NCI-H524 treated with DMSO at 0.1 percent for 48 hours (cell line): Measurements from ENCODE around the gene HOXB7.

ENCODE experiments used
- DNase-seq: peaks from one replicate; lab custom pipeline; 2025; lab: John Stamatoyannopoulos, UW

The HOXB7 gene

DNA sequence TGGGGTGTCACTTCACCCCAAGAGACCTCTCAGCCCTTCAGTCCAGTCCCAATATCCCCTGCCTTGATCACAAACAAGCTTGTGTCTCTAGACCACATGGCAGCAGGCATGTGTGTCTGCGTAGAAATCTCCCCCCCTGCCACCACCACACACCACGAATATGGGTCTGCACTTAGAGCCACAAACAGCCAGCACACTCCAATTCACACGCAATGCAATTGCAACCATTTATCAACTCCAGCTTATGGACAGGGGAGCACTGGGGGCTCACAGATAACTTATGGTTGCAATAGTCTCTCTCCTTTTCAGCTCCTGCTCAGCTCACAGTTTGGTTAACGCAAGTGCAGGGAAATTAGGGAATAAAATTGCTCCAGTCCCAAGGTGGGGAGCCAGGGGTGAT lies 12.8 kb upstream of the HOXB7 start:
- no peak for DNase-seq

DNA sequence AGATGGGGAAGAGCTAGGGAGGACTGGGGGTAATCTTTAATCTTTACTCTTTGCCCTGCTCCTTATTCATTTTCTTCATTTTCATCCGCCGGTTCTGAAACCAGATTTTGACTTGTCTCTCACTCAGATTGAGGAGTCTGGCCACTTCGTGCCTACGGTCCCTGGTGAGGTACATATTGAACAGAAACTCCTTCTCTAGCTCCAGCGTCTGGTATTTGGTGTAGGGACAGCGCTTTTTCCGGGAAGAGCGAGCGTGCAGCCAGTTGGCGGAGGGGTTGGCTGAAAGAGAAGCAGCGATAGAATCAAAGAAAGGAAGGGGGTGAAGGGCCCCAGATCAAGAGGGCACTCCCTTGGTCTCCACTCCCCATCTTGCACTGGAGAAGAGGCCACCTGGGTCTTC lies 12.0 kb upstream of the HOXB7 start:
- no peak for DNase-seq

DNA sequence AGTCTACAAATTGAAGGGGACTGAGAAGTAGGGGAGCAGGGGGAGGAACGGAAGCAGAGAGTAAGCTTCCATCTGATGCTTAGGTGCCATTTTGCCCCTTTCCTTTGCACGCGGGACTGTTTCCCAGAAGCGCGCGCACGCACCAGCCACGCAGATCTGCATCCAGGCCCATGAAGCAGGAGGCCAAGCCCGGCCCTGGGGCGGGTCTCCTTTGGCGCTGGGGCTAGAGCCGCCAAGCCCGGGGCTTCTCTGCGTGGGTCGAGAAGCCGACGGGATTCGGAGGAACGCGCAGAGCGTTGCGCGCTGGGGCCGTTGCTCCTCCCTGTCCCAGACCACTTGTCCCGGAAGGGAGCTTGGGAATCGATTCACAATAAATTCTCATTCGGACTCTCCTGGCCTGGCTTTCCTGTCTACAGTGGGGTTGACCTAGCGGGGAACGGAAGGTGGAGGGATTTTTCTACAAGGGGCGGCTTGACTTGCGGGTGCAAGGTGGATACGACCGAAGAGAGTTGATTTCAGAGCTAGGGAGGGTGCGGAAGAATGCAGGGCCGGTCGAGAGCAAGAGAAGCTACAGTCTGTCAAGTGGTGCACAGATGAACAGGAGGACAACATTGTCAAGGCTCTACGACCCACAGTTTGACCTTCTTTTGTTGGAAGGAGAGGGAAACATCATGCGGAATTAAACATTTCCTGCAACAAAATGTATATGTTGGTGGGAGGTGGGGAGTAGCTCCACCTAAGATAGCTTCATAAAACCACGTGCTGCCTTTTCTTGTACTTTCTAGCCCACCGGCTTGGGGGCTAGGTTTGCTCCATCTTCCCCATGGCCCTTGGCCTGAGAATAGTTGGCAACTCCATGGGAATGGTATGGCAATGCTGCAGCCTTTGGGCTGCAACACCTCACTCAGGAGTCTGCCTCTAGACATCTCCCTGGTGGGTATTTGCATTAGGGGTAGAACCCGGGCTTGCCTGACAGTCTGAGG lies 10.9 kb upstream of the HOXB7 start:
- DNase-seq = no peak

DNA sequence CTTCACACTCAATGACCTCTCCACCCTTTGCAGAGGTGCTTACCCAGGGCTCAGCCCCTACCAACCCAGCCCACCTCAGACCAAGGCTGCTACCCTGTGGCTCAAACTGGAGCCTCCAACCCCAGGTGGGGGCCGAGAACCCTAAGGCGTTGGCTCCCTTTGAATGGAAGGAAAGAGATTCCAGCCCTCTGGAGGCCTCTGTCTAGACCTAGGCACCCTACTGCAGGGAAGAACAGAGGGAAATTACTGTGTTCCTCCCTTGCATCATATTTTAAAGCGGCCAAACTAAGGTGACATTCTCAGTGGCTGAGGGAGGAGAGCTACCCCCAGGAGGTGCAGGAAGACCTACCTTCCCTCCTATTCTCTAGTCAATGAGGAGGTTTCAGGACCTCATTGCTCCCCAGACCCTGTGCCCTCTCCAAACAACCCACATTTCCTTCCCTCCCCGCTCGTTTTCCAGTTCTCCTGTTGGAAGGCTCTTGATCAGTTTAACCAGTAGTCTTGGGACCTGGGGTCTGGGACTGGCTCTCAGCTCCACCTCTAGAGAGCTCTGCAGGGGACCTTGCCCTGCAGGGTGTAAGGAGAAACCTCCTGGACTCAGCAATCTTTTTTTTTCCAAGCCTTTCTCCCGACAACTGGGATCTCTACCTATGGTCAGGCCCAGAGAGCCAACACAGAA lies 9.8 kb upstream of the HOXB7 start:
- no peak for DNase-seq

DNA sequence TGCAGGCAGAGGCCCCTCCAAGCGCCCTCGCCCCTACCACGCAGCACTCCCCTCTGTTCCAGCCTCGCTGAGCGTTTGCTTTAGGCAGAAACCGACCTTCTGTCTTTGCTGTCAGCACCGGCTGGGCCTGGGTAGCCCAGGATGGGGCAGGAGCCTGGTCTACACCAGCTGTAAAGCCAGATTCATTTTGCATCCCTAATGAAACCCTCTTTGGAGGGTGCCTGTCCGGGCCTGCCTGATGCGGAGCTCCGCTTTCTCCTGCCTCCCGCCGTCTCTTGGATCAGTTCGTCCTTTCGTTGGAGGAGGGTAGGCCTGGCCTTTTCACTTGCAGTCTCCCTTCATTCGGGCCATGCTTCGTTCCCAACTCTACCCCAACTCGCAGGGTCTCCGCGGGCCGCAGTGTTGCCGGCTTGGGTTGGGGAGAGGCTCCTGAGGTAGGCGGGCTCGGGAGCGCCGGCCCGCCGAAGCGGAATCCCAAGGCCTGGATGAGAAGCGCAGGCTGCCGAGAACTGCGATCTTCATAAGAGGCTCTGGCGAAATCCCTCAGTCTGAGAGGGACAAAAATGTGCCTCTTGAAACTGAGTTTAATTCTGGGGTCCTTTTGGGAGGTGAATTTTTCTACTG lies 9.1 kb upstream of the HOXB7 start:
- DNase-seq = no peak

DNA sequence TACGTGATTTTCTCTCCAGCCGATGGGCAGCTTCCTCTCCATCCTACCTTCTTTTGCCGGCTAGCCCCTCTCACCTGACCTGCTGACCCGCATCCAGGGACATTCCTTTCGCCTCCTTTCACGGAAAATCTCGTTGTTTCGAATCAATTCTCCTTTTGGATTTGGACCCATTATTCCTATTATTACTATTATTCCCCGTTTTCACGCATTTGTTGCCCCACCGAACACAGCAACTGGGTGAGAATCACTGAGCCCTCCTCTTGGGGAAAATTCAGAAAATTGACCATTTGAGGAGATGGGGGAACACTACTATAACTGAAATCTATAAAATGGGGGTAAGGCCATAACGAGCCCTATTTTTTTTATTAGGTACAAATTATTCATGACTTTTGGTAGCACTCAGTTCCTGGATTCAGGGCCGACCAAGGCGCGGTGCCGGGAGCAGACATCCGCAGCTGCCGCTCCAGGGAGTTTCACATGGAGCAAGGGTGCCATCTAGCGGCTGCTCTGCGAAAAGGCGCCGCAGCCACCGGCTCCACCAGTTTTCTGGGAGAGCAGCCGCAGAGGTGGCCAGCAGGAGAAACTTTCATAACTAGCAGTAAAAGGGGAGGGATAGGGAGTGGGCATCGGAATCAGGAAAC lies 7.6 kb upstream of the HOXB7 start:
- DNase-seq = no peak

DNA sequence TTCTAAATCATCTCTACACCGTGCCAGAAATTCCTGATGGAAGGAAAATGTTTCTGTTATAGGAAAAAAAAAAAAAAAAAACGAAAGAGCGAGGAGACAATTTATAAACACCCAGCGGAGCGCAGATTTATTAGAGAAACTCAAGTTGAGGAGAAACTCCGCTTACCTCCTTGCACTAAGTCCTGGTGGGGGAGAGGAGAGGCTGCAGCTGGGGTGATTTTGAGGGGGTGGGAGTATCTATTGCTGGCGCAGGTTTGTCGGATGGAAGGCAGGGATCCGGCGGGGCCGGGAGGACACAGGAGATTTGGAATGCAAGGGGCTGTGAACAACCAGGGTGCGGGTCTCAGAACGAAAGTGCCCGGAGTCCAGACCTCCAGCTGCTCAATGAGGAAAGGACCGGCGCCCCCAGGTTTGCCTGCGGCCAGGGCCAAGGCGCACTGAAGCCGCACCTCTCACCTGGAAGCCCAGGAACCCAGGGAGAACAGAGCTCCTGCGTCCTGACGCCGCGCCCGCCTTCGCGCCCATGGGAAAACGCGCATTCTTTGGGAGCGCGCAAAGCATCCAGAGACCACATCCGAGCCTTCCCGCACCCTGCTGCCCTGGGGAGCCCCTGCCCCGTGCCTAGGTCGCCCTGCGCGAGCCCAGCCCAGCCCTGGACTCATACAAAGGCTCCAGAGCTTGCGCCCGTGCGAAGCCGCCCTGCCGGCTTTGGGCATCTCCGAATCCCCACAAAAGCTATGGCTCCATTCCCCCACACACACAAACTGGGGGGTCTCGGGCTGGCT lies 6.8 kb upstream of the HOXB7 start:
- no peak for DNase-seq

DNA sequence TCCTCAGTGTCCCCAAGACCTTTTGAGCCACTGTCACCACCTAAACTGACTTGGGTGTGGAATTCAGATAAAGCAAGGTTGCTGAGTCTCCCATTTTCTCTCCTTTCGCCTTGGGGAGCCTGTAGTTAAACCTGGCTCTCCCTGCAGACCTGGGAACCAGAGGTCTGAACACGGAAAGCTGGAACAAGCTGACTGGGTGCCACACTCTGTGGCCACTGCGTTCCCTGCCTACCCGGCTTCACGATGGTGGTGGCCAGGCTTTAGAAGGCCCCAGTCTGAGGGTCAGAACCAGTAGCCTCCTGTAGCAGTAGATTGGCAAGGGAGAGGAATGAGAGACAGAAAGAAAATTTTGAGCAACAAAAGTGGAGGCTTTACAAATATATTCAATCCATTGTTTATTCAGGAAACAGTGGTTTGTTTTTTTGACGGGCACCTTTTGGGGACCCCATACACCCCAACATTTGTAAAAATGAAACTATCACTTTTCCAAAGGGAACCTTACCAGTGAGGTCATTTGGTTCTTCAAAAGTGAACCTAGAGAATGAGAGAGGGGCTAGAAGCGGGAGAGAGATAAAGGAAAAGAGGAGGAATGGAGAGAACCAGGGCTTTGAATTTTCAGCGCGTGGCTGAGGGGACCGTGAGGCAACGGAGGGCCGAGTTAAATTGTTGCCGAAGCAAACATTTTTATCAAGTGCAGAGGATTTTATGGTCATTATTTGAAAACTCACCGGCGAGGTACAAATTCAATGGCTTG lies 6.1 kb upstream of the HOXB7 start:
- no peak for DNase-seq

DNA sequence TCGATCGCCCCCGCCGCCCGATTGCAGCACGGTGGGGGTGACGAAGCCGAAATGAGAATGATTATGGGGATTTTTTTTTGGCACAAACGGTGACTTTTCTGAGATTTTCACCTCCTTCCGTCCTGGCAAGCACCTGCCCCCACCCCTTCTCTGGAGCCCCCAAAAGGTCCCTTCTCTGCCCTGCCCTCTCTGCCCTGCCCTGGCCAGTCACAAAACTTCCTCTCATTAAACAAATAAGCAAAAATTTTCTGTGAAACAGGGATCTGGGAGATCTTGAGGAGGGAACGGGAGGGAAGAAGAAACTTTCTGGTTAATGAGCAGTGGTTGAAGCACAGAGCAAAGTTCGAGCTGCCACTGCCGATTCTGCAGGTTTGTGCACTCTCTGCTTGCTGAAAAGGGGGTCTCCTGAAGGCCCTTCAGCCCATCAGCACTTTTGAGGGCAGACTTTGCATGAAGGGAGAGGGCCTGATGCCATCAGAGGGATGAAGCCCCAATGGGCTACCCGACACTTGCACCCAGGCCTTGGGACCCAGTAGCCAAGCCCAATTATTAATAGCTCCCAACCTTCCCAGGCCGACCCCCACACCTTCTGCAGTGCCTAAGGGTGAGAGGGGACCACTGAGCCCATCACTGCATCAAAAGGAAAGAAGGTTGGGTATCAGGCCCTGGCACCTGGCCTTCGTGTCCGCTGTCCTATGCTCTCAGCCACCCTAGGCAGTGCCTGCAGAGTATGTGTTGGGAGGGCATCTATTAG lies 5.3 kb upstream of the HOXB7 start:
- no peak for DNase-seq

DNA sequence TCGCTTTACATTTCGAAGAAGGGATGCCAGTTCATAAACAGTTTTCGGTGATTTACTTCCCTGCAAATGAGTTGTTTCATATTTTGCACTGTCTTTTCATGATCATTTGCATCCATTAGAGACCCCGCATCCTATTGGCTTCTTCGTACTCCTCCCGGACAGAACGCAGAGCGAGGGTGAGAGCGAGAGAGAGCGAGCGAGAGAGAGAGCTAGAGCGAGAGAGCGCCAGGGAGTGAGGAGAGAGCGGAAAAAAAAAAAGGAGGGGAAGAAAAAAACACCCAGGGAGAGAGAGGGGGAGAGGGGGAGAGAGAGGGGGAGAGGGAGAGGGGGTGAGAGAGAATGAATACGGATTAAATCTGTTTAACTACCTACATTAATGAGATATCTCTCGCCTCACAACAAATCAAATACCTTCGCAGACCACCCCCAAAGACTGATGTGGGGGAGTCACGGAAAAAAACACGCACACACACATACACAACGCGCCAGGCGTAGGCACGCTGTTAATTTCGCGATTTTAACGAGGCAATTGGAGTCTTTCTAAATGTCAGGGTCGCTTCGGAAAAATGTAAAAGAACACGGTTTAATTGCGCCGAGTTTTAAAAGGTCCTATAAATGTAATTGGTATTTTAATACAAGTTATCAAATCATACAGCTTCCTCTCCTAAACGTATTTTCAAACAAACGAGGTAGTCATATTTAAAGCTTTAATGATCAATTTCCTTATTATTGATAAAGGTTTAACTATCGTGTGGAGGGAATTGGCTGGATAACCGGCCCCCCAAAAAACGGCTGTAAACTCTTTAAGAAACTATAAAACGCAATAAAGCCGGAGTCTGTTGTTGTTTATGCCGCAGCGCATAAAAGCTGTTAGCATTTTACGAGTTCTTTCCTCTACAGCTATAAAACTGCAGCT lies 4.5 kb upstream of the HOXB7 start, which contains the start of gene HOXB8:
TSS of gene HOXB8 (minus strand) at position 246 of the 916 bp plus-strand sequence. CDS start 588 bp downstream, outside the sequence.
- no peak for DNase-seq

DNA sequence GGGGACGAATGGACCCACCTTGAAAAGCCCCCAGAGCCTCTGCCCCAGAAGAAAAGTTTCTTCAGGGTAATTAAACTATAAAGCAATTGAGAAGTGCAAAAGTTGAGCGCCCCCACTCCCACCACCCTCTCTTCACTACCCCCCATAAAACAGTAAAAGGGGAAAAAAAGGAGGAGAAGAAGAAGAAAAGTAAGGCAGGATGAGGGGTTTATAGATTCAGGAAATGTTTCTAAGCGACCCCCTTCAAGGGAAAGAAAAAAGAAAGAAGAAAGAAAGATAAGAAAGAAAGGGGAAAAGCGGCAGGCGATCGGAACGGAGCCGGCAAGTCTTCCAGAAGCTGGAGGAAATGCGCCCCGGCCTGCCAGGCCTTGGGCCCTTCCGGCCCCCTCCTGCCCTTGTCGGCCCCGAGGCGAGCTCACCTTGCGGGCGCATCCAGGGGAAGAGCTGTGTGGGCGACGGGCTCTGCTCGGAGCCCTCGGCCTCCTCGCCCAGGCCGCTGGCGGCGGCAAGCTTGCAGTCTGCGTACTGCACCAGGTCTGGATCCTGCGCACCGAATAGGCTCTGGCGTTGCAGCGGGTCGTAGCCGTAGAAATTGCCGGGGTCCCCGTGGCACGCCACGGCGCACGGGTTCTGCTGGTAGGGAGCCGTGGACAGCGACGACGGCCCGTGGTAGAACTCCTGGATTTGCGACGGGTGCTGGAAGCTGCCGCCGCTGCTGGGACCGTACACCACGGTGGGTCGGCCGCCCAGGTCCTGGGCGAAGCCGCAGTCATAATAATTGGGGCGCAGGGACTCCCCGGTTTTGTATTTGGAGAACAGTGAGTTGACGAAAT lies 3.3 kb upstream of the HOXB7 start:
- no peak for DNase-seq

DNA sequence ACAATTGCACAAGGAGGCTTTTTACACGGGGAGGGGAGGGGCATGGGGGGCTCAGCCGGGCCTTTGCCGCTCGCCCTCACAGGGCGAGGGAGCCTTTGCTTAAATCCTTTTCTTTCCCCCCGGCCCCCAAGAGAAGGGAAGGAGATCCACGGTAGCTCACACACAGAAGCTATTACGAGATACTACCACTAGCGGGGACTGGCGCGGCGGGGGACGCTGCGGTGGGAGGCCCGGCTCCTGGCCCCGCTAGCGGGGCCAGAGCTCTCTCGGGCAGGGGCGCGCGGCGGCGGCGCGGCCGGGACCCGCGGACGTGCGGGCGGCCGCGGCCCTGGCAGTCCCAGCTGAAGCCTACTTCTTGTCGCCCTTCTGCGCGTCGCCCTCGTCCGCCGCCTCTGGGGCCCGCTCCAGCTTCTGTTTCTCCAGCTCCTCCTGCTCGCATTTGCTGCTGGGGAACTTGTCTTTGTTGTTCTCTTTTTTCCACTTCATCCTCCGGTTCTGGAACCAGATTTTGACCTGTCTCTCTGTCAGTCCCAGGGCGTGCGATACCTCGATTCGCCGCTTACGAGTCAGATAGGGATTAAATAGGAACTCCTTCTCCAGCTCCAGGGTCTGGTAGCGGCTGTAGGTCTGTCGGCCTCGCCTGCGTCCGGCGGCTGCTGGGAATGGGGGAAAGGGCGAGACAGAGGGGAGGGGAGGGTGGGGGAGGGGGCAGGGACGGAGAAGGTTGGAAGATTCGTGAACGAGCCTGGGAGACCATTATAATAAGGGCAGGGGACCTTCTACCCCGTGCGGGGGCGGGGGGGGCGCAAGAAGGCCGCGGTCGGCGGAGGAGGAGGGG lies 2.3 kb upstream of the HOXB7 start:
- no peak for DNase-seq

DNA sequence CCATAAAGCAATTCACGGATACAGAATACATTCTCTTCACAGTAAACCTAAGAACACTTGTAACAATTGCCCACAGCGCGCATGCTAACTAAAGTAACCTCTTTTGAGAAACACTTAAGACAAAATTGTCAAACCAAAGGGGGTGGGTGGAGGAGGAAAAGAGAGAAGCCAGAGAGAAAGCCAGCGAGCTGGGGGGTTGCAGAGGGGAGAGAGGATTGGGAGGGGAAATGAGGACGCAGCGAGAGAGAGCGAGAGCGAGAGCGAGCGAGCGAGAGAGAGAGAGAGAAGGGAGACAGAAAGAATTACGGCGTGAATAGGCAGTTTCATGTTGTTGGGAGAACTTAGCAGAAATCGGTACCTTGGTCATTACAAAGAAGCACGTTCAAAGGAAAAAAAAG lies 1.6 kb upstream of the HOXB7 start:
- DNase-seq = no peak

DNA sequence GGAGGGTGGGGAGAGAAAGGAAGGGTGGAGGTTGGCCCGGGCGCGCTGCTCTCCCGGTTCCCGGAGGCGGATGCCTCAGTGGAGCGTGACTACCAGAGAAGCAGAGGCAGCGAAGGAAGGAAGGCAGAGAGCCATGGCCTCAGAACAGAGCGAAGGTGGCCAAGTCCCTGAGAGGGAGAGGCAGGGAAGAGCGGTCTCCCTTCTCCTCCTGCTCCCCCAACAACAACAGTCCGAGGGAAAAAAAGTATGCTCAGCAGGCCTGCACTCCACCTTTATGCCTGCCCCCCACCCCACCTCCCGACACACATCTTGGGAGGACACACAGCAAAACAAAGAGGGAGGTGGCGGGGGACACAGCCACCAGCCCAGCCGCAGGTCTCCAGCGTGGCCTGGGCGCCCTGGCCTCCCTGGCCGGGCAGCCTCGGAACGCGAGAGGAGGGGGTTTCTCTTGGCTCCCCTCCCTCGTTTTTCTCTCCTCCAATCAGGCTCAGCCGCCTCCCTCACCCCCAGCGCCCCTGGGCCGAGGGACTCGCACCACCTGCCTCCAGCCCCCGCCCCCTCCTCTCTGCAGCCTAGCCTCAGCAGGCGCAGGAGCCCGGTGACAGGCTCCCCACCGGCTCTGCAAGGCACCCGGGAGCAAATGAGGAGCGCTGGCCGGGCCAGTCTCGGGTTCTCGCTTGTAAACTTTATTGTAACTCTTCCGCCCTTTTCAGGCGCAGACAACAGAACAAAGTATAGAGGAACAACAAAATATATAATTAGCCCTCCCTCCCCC lies 1.1 kb upstream of the HOXB7 start:
- DNase-seq = no peak

DNA sequence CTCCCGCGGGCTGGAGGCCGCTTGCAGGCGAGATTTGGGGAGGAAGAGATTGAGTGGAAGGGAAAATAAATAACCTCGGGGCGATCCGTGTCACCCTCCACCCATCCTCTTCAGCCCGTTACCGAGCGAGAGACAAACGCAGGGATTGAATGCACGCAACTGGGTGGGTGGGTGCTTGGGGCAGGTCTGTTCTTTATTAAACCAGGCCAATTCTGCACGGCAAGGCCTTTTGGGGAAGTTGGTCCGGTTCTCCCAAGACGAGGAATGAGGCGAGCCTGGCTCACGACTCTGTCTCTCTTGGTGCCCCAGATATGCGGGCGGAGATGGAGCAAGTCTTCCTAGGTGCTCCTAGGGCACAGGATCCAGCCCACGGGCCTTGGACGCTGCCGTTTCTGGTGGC lies 396 bp upstream of the HOXB7 start:
- no peak for DNase-seq

DNA sequence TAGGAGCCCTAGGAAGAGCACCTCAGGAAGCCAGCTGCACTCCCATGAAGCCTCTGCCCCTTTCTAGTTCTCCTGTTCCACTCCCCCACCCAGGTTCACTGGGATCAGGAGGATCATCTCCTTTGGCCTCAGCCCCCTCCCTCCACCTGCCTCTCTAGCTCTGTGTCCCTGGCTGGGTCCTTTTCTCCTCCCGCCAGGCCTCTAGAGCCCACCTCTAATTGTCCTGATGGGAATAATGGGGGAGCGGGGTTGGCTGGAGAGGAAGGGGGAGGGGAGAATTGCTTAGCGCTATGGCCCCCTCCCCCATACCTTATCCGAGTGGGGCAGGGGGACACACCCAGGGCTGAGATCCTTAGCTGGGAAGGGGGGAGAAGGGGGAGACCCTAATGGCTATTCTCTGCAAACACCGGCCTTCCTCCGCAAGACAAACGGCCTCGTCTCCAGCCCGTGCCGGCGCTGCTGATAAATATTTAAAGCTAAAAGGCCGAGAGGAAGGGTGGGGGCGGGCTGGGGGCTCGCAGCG lies 997 bp downstream of the HOXB7 start:
- no peak for DNase-seq
